Stimulated activated CD4-positive, alpha-beta T cell treated with anti-CD3 and anti-CD28 coated beads, Interleukin-12 subunit alpha, Interleukin-12 subunit beta, amount 100 ng/mL, for 24 hours (primary cell): ENCODE measurements around the gene AQP3.
"Not testable (repeated sequence)": the region's sequence is repeated elsewhere in the genome, so short reads cannot be mapped to it uniquely, and the experiment has no call there.

ENCODE experiments used
- DNase-seq, 2 experiments: peaks; one replicate each; pipeline ENCODE4 v3.0.0-alpha.2; 2020; ENCODE audit warnings: low read depth in 2 of 2

AQP3 gene

DNA sequence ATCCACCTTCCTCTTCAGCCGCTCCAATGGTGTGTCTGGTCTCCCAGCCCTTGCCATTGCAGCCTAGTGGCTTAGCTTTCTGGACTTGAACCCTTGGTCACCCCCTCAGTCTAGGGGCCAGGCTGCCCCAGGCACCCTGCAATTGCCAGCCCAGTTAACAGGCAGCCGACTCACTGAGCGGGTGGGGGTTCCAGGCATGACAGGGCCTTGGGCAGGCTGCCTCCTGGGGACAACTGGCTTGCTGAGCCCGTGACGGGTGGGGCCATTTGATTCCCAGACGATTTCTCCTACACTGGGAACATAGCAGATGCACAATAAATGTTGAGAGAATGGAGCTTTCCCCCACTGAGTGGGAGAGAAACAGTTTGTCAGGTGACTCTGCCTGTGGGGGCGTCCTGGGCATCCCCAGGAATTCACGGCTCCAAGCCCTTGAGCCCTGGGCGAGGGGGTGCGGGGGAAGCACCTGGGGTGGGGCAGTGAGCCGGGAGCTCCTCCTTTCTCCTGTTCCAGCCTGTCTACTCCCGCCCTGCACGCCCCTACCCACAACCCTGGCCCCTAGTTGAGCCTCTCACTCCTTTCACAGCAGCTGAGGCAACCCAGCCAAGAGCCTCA, 32.4 kb downstream of the AQP3 start:
- DNase-seq: no peak

DNA sequence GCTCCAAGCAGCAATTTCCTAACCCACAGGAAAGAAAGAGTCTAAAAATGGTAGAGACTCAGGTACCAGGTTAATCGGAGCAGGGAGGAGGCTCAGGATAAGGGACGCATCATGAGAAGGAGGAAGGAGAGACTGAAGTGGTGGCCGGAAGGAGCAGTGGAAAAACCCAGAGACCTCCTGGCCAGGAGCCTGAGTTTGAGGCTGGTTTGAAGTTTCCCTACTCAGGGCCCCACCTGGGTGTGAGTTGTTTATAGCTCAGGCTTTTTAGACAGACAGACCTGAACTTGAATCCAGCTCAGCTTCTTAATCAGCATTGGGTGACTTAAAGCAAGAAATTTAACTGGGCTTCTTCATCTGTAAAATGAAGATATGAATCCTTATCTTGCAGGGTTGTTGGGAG, 33.1 kb downstream of the AQP3 start:
- no peak for DNase-seq

DNA sequence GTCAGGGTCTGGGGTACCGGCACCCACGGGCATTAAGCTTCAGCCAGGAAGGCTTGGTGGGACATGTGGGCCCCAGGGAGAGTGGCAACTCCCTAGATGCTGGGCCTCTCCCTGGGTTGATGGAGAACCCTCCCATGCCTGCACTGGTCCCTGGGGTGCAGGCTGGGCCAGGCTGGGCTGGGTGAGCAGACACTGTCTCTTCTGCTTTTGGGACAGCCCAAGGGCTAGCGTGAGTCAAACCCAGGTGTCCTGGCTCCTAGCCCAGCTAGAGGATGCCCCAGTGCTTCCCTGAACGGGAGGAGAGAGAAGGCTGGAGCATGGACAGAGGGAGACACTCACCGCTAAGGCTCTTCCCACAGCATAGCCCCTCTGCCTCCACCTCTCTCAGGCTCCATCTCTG, 39.3 kb downstream of the AQP3 start:
- DNase-seq: no peak

DNA sequence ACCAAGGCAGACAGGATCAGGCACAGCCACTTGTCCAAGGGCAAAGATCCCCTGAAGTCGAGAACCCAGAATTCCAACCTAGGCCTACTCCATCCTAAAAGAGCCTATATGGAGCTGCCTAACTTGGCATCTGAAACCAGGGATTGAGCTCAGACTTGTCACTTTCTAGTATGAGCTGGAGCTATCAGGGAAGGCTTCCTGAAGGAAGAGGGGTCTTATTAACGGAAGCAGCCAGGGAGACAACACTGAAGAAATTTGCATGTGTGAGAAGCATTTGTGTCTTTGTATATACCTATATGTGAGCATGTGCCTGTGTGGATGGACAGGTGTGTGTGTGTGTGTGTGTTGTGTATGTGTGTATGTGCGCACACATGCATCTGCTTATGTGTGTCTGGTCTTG, 40.3 kb downstream of the AQP3 start:
- no peak for DNase-seq

DNA sequence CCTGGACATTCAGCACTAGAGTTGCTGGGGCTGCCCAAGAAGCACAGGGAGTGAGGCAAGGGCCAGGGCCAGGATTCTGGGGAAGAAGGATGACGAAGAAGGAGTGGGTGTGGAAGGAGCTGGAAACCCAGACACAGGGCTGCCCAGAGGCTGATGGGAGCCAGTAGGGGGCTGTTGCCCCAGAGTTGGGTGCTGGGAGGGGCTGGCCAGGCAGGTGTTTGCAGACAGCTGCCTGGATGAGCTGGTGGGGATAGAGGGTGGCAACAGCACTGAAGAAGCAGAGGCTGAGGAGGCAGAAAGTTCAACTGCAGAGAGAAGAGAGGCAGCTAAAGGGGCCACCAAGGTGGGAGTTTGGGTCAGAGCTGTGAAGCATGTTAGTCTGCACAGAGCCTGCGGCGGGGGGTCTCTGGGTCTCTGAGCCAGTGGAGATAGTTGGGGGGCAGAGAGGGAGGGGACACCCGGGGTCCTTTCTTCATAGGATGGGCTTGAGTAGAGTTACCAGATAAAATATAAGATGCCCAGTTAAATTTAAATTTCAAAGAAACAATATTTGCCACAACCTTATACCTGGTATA, 42.5 kb downstream of the AQP3 start:
- DNase-seq: no peak

DNA sequence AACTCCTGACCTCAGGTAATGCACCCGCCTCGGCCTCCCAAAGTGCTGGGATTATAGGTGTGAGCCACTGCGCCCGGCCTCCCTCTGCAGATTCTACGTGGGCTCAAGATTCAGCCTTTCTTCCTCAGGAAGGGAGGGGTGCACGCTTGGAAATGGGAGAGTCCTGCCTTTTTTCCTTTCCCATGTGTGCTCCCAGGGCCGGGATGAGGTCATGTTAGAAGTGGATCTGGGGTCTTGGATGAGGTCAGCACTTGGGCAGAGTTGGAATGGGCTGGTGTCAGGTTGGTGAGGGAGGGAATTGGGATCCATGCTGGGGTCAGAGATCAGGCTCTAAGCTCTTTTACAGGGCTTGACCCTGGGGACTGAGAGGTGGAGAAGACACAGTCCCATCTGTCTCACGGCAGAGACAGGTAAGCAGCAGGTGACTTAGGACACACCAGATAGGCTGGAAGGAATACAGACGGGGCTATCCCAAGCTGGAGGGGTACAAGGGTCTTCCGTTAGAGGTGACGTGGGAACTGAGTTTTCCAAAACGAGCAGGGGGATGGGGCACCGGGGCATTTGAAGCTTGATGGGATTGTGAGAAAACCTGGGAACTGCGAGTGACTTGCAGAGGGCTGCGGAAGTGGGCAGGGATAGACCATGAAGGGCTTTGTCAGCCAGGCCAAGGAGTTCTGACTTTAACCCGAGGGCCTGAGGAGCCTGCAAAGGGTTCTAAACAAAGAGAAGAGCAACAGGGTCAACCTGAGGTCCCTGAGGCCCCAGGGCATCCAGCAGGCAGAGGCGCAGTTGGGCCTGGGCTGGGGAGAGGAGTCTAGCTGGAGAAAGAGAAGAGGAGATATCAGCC, 43.2 kb downstream of the AQP3 start:
- no peak for DNase-seq

DNA sequence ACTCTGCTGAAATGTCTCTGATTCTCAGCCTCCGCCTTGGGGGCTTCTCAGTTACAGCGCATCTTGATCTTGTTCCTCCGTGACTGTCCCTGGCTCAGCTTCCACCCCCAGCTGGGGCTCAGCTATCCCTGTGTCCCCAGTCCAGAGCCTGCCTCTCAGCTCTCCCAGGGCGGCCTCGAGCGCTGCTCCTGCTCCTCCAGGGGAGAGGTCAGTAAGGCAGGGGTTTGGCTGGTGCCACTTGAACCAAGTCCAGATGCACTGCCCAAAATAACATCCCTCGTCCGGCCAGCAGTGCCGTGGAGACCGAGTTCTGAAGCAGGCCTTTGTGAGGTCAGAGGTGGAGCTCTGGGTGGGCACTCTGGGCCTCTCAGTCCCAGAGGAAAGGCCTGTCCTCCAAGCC, 45.0 kb downstream of the AQP3 start, which contains the start of gene AQP7:
Gene AQP7 (minus strand): TSS at position 198 of the 400 bp plus-strand sequence. CDS start 1,306 bp downstream, outside the sequence.
- not testable (repeated sequence) for DNase-seq

DNA sequence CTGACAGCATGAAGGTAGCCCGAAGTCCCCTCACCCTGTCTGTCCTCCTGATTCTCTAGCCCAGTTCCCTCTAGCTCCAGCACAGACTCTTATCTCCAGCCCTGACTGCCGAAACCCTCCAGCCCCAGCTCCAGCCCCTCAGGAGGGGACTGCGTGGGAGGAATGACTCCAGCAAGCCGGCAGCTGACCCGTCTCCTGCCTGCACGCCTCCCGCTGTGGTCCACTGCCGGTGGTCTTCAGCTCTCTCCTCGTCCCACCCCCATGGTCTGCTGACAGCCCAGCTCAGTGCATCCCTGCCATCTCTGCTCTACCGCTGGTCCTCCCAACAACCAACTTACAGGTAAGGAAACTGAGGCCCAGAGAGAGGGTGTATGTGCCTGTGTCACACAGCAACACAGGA, 45.6 kb downstream of the AQP3 start:
- DNase-seq: not testable (repeated sequence)

DNA sequence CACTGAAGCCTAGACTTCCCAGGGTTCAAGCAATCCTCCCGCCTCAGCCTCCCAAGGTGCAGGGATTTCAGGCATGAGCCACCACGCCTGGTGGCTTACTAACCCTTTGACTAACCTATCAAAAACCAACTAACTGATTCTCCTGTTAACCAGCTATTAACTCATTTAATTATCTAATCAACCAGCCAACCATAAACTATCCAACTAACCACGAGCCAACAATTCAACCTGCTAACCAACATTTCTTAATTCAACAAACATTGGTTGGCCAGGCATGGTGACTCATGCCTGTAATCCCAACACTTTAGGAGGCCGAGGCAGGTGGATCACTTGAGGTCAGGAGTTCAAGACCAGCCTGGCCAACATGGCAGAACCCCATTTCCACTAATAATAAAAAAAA, 48.3 kb downstream of the AQP3 start:
- DNase-seq: not testable (repeated sequence)

DNA sequence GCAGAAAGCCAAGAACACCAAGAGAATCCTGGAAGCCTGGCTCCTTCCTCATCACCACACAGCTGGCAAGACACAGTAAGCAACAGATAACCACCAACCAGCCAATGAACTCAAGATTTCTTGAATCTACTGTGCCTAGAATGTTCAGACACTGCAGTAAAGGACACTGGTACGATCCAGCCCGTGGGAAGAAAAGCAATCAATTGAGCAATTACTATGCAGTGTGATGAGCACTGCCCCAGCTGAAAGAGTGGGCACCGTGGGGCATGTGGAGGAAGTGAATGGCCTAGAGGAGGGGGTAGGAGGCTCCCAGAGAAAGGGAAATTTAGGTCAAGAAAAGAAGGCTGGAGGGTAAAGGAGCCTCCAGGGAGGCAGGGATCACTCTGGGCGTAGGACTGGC, 49.6 kb downstream of the AQP3 start:
- not testable (repeated sequence) for DNase-seq

DNA sequence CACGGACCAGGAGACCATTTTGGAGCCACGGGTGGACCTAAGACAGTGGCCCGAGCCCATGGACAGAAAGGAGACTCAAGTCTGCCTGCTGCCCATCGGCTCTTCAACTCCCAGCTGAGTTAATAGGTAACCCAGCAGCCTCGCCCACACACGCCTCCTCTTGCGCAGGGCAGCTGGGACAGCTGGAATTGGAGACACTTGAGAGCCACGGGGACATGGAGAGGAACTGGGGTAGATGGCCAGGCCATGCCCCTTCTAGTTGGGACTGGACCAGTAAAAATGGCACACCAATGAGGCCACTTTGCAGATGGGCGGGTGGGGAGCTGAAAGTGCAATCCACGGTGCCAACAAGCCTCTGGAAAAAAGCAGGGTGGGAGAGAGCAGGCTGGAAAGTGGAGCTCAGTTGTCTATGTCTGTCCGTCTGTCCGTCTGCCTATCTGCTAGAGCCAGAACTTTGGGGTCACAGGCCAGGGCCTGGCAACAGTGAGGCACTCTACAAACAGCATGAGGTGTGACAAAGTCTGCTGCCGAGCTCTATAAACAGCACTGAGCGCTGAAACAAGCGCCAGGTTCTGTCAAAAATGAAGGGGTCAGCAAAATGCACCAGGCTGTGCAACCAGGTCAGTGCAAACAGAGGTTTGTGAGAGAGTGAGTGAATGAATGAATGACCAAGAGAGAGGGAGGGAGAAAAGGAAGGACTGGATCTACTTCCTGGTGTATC, 52.1 kb downstream of the AQP3 start:
- not testable (repeated sequence) for DNase-seq

DNA sequence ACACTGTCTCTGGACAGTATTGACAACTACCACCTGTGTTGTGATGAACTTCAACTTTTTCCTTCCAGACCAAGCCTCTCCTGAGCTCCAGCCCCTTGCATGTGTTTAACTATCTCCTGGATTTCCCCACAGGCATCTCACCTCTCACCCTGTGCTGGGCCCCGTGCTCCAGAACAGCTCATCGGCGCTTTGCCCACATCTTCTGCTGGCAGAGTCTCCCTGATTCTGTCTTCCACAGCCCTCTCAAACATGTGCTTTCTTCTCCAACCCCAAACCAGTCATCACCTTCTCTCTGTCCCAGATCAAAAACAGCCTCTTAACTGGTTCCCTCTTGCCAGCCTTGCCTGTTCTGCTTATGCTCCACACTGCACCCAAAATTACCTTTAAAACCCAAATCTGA, 53.4 kb downstream of the AQP3 start:
- not testable (repeated sequence) for DNase-seq

DNA sequence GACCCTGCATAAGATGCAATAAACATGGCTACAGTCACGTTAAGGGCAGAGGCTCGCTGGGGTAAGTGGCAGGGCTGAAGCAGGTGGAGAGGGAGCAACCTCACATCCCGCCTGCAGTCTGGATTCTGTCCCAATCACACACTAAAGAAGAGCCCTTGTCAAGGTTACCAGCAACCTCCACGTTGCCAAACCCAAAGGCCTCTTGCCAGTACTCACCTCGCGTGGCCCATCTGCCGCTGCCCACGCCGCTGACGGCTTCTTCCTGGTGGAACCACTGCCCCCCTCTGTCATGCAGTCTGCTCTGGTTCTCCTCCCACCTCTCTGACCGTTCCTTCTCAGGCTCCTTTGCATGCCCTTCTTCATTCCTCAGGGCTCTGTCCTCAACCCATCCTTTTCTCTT, 53.8 kb downstream of the AQP3 start:
- no peak for DNase-seq

DNA sequence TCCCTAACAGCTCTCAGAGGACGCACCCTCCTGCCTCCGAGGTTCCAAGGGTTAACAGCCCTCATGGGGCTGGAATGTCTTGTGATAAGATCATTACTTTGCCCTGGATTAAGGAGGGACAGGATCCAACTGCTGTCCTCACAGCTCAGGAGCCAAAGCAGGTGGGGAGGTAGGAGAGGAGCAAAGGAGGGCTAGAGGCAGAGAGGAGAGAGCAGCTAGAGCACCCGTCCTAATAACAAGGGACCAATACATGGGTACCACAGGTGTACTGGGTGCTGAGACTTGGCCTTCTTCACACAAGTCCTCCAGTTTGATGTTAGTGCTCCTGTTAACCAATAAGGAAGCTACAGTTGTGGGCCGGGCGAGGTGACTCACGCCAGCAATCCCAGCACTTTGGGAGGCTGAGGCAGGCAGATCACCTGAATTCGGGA, 54.8 kb downstream of the AQP3 start:
- DNase-seq: not testable (repeated sequence)
